ENCODE data around the gene NFATC3. TPM values are rescaled to one million over a fixed set of nuclear protein-coding genes. Genes with fewer than 3 reads are reported as not detected.

Gene NFATC3
- polyA plus RNA-seq, 4 donors: 32.0 to 38.1 (median 35.0) TPM

- no peak for DNase-seq (ENCODE audit: low read depth in 4 of 4, low spot score in 3 of 4)
Measured at GRCh38 chr16:68244481-68244902, 159.3 kb downstream of the NFATC3 start.

- peak; percentile 84 to 90 (median 89) for DNase-seq (ENCODE audit: low read depth in 4 of 4, low spot score in 3 of 4)
Measured at GRCh38 chr16:68244903-68245853, 160.0 kb downstream of the NFATC3 start, which contains the start of gene PLA2G15. PLA2G15 (plus strand) TSS chr16:68245373; CDS start chr16:68245427, 54 bp downstream.

GRCh38 chr16:68246121-68246520, 161.0 kb downstream of the NFATC3 start:
- DNase-seq (ENCODE audit: low read depth in 4 of 4, low spot score in 3 of 4): no peak

GRCh38 chr16:68246666-68247065, 161.5 kb downstream of the NFATC3 start:
- no peak for DNase-seq (ENCODE audit: low read depth in 4 of 4, low spot score in 3 of 4)

GRCh38 chr16:68247400-68247799, 162.2 kb downstream of the NFATC3 start:
- DNase-seq (ENCODE audit: low read depth in 4 of 4, low spot score in 3 of 4): no peak

GRCh38 chr16:68247932-68248331, 162.8 kb downstream of the NFATC3 start:
- no peak for DNase-seq (ENCODE audit: low read depth in 4 of 4, low spot score in 3 of 4)

GRCh38 chr16:68249371-68249770, 164.2 kb downstream of the NFATC3 start:
- no peak for DNase-seq (ENCODE audit: low read depth in 4 of 4, low spot score in 3 of 4)

GRCh38 chr16:68250951-68251350, 165.8 kb downstream of the NFATC3 start:
- no peak for DNase-seq (ENCODE audit: low read depth in 4 of 4, low spot score in 3 of 4)

GRCh38 chr16:68251832-68252231, 166.7 kb downstream of the NFATC3 start:
- no peak for DNase-seq (ENCODE audit: low read depth in 4 of 4, low spot score in 3 of 4)

GRCh38 chr16:68252383-68252782, 167.2 kb downstream of the NFATC3 start:
- no peak for DNase-seq (ENCODE audit: low read depth in 4 of 4, low spot score in 3 of 4)

- no peak for DNase-seq (ENCODE audit: low read depth in 4 of 4, low spot score in 3 of 4)
Measured at GRCh38 chr16:68253721-68254120, 168.6 kb downstream of the NFATC3 start.

GRCh38 chr16:68255712-68256111, 170.5 kb downstream of the NFATC3 start:
- DNase-seq (ENCODE audit: low read depth in 4 of 4, low spot score in 3 of 4): no peak

GRCh38 chr16:68257251-68257905, 172.2 kb downstream of the NFATC3 start:
- DNase-seq (ENCODE audit: low read depth in 4 of 4, low spot score in 3 of 4): no peak

GRCh38 chr16:68257906-68258800, 173.0 kb downstream of the NFATC3 start:
- DNase-seq (ENCODE audit: low read depth in 4 of 4, low spot score in 3 of 4): peak in 1 of 4 donors; percentile 89

- no peak for DNase-seq (ENCODE audit: low read depth in 4 of 4, low spot score in 3 of 4)
Measured at GRCh38 chr16:68259007-68259825, 174.0 kb downstream of the NFATC3 start.

- no peak for DNase-seq (ENCODE audit: low read depth in 4 of 4, low spot score in 3 of 4)
Measured at GRCh38 chr16:68263559-68264127, 178.5 kb downstream of the NFATC3 start.

GRCh38 chr16:68264128-68265077, 179.2 kb downstream of the NFATC3 start, which contains the start of gene SLC7A6:
SLC7A6 (plus strand) TSS chr16:68264526; CDS start chr16:68274727, 10,201 bp downstream.
- no peak for DNase-seq (ENCODE audit: low read depth in 4 of 4, low spot score in 3 of 4)
